GM19099 (cell line): ENCODE data around the gene RAD51B.

Source experiments
- POLR2A ChIP-seq: IDR thresholded peaks from 3 replicates; pipeline ENCODE4 v1.6.1; 2011; ENCODE audit warnings: low read depth; ENCODE audit not compliant: insufficient read length; ENCODE audit errors: extremely low read depth

Gene RAD51B

DNA sequence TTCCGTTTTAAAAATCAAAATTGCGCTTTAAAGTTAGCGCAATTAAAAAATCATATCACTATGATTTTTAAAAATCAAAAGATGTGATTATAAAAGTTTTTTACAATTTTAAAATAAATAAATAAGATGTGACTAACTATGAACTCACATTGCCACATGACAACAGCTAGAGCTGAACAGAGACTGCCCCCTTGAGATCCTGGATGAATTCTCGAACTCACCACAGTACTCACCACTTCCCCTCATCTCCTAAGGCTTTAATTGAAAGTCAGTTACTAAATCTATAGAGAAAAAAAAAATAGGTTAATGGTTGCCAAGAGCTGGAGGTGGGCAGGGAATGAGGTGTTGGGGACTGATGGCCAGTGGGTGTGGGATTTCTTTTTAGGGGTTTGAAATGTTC is 589.1 kb downstream of the RAD51B start:
- TF ChIP-seq POLR2A = no peak

GRCh38 chr14:68409387-68409786 is 589.8 kb downstream of the RAD51B start:
- no peak for TF ChIP-seq POLR2A

GRCh38 chr14:68412505-68413465 is 593.2 kb downstream of the RAD51B start:
- no peak for TF ChIP-seq POLR2A

DNA sequence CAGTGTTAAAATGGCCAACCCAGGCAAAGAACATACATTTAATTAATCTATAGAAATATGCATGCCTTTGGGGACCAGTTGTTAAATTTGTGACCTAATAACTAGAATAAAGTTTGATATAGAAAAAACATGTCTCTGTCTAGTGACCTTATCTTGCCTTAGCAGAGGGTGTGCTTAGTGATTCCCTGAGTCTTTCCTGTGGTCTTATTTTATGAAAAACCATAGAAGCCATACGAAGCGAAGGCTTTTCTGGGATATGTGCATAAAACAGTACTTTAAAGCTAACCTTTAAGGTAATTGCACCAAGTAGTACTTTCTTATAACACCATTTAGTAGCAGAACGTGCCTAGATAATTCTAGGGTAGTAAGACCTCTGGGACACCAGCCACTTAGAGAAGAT is 593.9 kb downstream of the RAD51B start:
- no peak for TF ChIP-seq POLR2A

DNA sequence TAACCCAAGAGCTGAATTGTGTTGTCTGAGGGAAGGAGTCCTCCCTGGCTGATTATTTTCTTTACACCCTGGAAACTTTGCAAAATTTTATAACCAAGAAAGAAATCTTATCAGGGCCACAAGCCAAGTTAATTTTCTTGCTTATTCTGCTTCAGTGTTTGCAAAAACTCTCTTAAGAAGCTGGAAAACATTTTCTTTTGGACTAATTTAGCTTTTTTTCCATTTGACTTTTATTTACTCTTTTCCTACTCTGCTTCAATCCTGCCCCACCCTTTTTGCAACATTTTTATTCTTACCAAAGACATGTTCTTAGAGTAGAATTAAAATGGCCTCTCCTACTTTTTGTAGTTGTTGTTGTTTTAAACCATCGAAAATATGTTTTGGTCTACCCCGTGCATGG is 594.5 kb downstream of the RAD51B start:
- no peak for TF ChIP-seq POLR2A

DNA sequence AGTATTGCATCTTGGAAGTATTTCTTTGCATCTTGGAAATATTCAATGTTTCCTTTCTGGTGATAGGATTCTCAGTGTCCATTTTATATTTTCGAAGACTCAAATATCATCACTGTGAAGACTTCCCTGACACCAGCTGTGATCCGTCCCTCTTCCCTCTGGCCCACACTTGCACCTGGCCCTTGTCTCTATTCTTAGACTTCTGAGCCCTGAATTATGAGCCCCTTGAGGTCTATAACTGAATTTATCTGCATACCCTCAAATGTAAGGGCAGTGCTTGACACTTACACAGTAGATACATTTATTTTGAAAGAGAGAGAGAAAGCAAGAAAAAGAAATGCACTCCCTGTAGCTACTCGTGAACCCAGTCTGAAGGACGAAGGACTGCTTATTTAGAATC is 596.6 kb downstream of the RAD51B start:
- no peak for TF ChIP-seq POLR2A

GRCh38 chr14:68417009-68417650 is 597.6 kb downstream of the RAD51B start:
- TF ChIP-seq POLR2A = no peak

- TF ChIP-seq POLR2A = no peak
Measured at GRCh38 chr14:68418174-68419118, 598.9 kb downstream of the RAD51B start.

DNA sequence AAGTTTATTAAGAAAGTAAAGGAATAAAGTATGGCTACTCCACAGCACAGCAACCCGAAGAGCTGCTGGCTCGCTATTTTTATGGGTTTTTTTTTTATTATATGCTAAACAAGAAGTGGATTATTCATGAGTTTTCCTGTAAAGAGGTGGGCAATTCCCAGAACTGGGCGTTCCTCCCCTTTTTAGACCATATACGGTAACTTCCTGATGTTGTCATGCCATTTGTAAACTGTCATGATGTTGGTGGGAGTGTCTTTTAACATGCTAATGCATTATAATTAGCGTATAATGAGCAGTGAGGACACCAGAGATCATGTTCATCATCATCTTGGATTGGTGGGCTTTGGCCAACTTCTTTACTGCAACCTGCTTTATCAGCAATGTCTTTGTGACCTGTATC is 600.8 kb downstream of the RAD51B start:
- TF ChIP-seq POLR2A = no peak

- TF ChIP-seq POLR2A = no peak
Measured at GRCh38 chr14:68421116-68421515, 601.5 kb downstream of the RAD51B start.

- TF ChIP-seq POLR2A = no peak
Measured at GRCh38 chr14:68423686-68424085, 604.1 kb downstream of the RAD51B start.

- TF ChIP-seq POLR2A = no peak
Measured at GRCh38 chr14:68424443-68425172, 605.0 kb downstream of the RAD51B start.

- TF ChIP-seq POLR2A = no peak
Measured at GRCh38 chr14:68426661-68427549, 607.3 kb downstream of the RAD51B start.

GRCh38 chr14:68427550-68427890 is 607.9 kb downstream of the RAD51B start:
- TF ChIP-seq POLR2A = no peak

- no peak for TF ChIP-seq POLR2A
Measured at GRCh38 chr14:68439676-68440075, 620.1 kb downstream of the RAD51B start.
